ENCODE measurements around the gene MFAP4.

DNA sequence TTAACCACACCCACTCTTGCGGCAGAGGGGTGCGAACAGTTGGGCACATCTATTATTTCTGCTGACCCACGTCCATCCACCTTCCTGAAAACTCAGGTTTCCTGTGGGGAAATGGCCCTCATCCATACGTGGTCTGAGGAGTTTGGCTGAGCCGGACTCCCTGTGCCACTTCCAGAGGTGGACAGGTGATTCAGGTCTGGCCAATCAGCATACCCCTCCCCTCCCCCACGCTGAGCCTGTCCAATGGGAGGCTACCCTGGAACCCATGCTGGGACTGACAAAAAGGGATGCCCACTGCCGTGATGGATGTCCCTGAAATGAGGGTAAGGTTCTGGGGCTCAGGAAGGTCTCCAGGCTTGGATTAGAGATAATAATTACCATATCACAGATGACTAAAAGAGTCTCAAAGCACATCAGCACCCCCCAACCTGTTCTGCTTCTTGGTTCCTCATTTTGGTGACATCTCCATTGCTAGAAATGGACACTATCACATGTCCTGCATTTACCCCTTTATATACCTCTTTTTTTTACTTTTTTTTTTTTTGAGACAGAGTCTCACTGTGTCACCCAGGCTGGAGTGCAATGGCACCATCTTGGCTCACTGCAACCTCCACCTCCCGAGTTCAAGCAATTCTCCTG lies 14.0 kb downstream of the MFAP4 start:
- TF ChIP-seq, protein P1, sequence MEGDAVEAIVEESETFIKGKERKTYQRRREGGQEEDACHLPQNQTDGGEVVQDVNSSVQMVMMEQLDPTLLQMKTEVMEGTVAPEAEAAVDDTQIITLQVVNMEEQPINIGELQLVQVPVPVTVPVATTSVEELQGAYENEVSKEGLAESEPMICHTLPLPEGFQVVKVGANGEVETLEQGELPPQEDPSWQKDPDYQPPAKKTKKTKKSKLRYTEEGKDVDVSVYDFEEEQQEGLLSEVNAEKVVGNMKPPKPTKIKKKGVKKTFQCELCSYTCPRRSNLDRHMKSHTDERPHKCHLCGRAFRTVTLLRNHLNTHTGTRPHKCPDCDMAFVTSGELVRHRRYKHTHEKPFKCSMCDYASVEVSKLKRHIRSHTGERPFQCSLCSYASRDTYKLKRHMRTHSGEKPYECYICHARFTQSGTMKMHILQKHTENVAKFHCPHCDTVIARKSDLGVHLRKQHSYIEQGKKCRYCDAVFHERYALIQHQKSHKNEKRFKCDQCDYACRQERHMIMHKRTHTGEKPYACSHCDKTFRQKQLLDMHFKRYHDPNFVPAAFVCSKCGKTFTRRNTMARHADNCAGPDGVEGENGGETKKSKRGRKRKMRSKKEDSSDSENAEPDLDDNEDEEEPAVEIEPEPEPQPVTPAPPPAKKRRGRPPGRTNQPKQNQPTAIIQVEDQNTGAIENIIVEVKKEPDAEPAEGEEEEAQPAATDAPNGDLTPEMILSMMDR (IDR thresholded peaks at IDR 0.05) = no peak
- TF ChIP-seq EZH2 (IDR thresholded peaks at IDR 0.05; ENCODE audit: borderline replicate concordance, insufficient read depth, low read depth, low read length, poor library complexity, severe bottlenecking) = no peak
